Gastrocnemius medialis (tissue), 4 donors: ENCODE measurements around the gene KCMF1. TPM values are rescaled to one million over a fixed set of nuclear protein-coding genes. Genes with fewer than 3 reads are reported as not detected.
"Not testable (repeated sequence)": the region's sequence is repeated elsewhere in the genome, so short reads cannot be mapped to it uniquely, and the experiment has no call there.

ENCODE experiments used
- ATAC-seq, 2 donors: fragments of 150-250 bp; one replicate each; pipeline ENCODE4 v1.9.1; 2016
- DNase-seq, 2 donors: peaks; one replicate each; pipeline ENCODE4 v3.0.0-alpha.2; 2019
- H3K27ac ChIP-seq, 4 donors: fragments of 200-600 bp; sonication (generic); 1 replicate in 1 of 4; 2 replicates in 3 of 4; pipeline ENCODE4 v1.5.1; 2016 to 2018; ENCODE audit warnings: mild to moderate bottlenecking in 2 of 4, moderate library complexity in 1 of 4
- H3K27me3 ChIP-seq, 3 donors: fragments of 200-600 bp; sonication (generic) in 2 of 3; 1 replicate in 1 of 3; 2 replicates in 2 of 3; pipeline versions ENCODE4 v1.5.1 to v1.6.0; 2016 to 2019; ENCODE audit warnings: mild to moderate bottlenecking in 1 of 3, moderate library complexity in 1 of 3
- H3K36me3 ChIP-seq, 2 donors: fragments of 200-600 bp; sonication (generic) in 1 of 2; one replicate each; pipeline ENCODE4 v1.5.1; 2017 to 2018
- H3K4me1 ChIP-seq, 2 donors: fragments of 200-600 bp; sonication (generic) in 1 of 2; one replicate each; pipeline ENCODE4 v1.5.1; 2016 to 2017; ENCODE audit warnings: mild to moderate bottlenecking in 2 of 2
- H3K4me3 ChIP-seq, 4 donors: fragments of 200-600 bp; sonication (generic) in 3 of 4; 1 replicate in 1 of 4; 2 replicates in 3 of 4; pipeline ENCODE4 v1.5.1; 2016 to 2019; ENCODE audit warnings: mild to moderate bottlenecking in 2 of 4
- H3K9me3 ChIP-seq, 3 donors: fragments of 200-600 bp; sonication (generic) in 2 of 3; 1 replicate in 1 of 3; 2 replicates in 2 of 3; pipeline ENCODE4 v1.5.1; 2016 to 2019
- POLR2A ChIP-seq, 2 donors: fragments of 450-650 bp; IDR thresholded peaks; one replicate each; pipeline ENCODE4 v1.6.1; 2017; ENCODE audit warnings: antibody characterized with exemption in 2 of 2, mild to moderate bottlenecking in 2 of 2, moderate library complexity in 2 of 2
- in situ Hi-C, 4 donors: fragments of 200-750 bp; cut with MboI; loops; one replicate each; pipeline versions ENCODE4 v1.15.0 to v1.8.0; 2017; ENCODE audit warnings: low sequenced_read_pairs in 4 of 4
- intact Hi-C: fragments of 100-400 bp; cut with DNase I; formaldehyde crosslinking; loops from one replicate; pipeline ENCODE4 v1.15.1; 2023; ENCODE audit warnings: low total_unique reads
- total RNA-seq, 4 donors: library from RNA; depleted of rRNA; stranded (reverse); fragments of >200 nt; gene quantifications; one replicate each; pipeline versions ENCODE4 v1.1.0 to v1.2.3, GENCODE V29; 2016
- TF ChIP-seq, protein P1 (sequence below), 5 experiments: fragments of 450-650 bp in 3 of 5; fragments of 200-600 bp in 2 of 5; sonication (generic) in 2 of 5; IDR thresholded peaks in 4 of 5; conservative IDR thresholded peaks in 1 of 5; 1 replicate in 4 of 5; 2 replicates in 1 of 5; pipeline ENCODE4 v1.5.1; 2016 to 2019; ENCODE audit warnings: antibody characterized with exemption in 5 of 5, mild to moderate bottlenecking in 3 of 5, moderate library complexity in 3 of 5

KCMF1 gene
- total RNA-seq, 4 donors from 2014 or later = 158 to 178 (median 165) TPM

GRCh38 chr2:84942964-84943421 lies 28.0 kb upstream of the KCMF1 start:
- in situ Hi-C loops = no loop called here

DNA sequence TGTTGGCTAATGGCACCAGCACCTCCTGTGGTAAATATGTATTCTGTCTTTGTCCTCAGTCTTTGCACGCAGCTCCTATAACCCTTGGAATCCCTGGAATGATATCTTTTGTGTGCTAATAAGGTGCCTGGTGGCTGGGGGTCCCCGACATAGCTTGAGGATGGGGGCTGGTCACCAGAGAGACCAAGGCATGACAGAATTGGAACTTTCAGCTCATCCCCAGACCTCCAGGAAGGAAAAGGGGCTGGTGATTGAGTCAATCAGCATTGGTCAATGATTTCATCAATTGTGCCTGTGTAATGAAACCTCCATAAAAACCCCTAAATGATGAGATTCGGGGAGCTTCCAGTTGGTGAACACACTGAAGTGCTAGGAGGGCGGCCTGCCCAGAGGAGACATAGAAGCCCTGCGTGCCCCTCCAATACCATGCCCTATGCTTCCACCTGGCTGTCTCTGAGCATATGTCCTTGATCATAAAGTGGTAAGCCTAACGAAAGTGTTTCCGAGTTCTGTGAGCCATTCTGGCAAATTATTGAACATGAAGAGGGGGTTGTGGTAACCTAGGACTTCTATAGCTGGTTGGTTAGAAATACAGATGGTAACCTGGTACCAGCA lies 26.6 kb upstream of the KCMF1 start:
- DNase-seq (no peak), ATAC-seq (no peak)
- Histone ChIP-seq H3K4me3 (no peak overlapping the region), H3K9me3 (no peaks in the 10 kb centered on the region), H3K36me3 (no peaks in the 10 kb centered on the region), H3K4me1 (no peaks in the 10 kb centered on the region), H3K27me3 (no peaks in the 10 kb centered on the region), H3K27ac (no peak overlapping the region)
- in situ Hi-C loops (no loop called here), intact Hi-C loops (no loop called here)
- TF ChIP-seq POLR2A (IDR thresholded peaks at IDR 0.05) = no peak
- TF ChIP-seq, protein P1, sequence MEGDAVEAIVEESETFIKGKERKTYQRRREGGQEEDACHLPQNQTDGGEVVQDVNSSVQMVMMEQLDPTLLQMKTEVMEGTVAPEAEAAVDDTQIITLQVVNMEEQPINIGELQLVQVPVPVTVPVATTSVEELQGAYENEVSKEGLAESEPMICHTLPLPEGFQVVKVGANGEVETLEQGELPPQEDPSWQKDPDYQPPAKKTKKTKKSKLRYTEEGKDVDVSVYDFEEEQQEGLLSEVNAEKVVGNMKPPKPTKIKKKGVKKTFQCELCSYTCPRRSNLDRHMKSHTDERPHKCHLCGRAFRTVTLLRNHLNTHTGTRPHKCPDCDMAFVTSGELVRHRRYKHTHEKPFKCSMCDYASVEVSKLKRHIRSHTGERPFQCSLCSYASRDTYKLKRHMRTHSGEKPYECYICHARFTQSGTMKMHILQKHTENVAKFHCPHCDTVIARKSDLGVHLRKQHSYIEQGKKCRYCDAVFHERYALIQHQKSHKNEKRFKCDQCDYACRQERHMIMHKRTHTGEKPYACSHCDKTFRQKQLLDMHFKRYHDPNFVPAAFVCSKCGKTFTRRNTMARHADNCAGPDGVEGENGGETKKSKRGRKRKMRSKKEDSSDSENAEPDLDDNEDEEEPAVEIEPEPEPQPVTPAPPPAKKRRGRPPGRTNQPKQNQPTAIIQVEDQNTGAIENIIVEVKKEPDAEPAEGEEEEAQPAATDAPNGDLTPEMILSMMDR (IDR thresholded peaks at IDR 0.05 in 4 of 5, conservative IDR thresholded peaks at IDR 0.05 in 1 of 5) = no peak

More at GRCh38 chr2:84942964-84943421, 28.0 kb upstream of the KCMF1 start:
- no peaks in the 10 kb centered on the region for H3K36me3 ChIP-seq
- ATAC-seq (no peak), DNase-seq (no peak)
- intact Hi-C loops = no loop called here
- H3K4me1 ChIP-seq = no peaks in the 10 kb centered on the region
- no peak for TF ChIP-seq POLR2A (IDR thresholded peaks at IDR 0.05)
- TF ChIP-seq, protein P1 (IDR thresholded peaks at IDR 0.05 in 4 of 5, conservative IDR thresholded peaks at IDR 0.05 in 1 of 5) = no peak
- no peak overlapping the region for H3K4me3 ChIP-seq
- H3K9me3 ChIP-seq = no peaks in the 10 kb centered on the region
- no peaks in the 10 kb centered on the region for H3K27me3 ChIP-seq
- no peak overlapping the region for H3K27ac ChIP-seq

DNA sequence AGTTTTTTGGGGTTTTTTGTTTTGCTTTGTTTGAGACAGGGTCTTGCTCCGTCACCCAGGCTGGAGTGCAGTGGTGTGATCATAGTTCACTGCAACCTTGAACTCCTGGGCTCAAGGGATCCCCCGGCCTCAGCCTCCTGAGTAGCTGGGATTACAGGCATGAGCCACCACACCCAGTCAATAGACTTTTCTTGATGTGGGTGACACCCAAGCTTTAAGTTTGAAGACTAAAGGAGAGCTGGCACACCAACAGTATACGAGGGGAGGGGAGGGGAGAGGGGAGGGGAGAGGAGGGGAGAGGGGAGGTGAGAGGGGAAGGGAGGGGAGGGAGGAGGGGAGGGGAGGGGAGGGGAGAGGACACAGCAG lies 25.1 kb upstream of the KCMF1 start:
- H3K4me1 ChIP-seq, ATAC-seq, H3K4me3 ChIP-seq, in situ Hi-C loops, H3K9me3 ChIP-seq, H3K27ac ChIP-seq, intact Hi-C loops, H3K27me3 ChIP-seq, H3K36me3 ChIP-seq, DNase-seq: not testable (repeated sequence)

DNA sequence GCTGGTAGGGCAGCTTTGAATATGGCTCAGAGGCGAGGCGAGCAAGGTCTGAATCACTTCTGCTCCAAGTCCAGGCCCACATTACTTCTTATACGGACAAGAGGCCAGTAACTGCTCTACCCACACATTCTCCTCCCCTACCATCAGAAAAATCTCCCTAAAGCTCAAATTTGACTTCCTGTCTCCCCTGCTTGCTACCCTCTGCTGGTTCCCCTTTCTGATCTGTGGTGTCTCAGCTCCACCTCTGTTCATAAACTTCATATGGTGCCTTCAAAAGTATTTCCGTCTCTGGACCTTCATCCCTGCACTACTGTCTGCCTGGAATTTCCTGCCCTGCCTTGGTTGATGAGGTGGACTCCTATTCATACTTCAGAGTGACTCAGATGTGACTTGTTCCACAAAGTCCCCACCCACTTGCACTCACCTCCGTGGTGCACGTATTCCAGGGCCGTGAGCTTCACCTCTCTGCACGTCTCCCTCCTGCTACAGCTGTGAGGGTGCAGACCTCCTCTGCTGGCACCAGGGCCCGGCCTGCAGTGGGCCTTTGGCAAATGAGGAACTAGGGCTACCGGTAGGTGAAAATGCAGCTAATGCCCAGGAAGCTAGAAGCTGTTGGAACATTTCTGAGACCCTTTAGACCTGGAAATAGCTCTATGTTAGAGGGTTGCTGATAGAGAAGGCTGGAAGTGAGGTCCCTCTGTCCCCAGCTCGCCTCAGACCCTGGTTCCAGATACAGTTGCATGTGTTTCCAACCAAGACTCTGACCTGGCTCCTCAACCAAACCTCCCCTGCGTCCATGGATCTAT lies 24.6 kb upstream of the KCMF1 start:
- H3K27ac ChIP-seq = no peak overlapping the region
- ATAC-seq = no peak

More for the DNA sequence above, 24.6 kb upstream of the KCMF1 start:
- in situ Hi-C loops (no loop called here), intact Hi-C loops (no loop called here)
- no peaks in the 10 kb centered on the region for H3K36me3 ChIP-seq
- H3K27me3 ChIP-seq = no peaks in the 10 kb centered on the region
- TF ChIP-seq, protein P1 (IDR thresholded peaks at IDR 0.05 in 4 of 5, conservative IDR thresholded peaks at IDR 0.05 in 1 of 5) = no peak
- TF ChIP-seq POLR2A (IDR thresholded peaks at IDR 0.05) = no peak
- DNase-seq = no peak
- H3K4me3 ChIP-seq = no peak overlapping the region
- H3K4me1 ChIP-seq = no peaks in the 10 kb centered on the region
- H3K9me3 ChIP-seq = no peaks in the 10 kb centered on the region
